ENCODE data around the gene CNGB1. TPM values are rescaled to one million over a fixed set of nuclear protein-coding genes. Genes with fewer than 3 reads are reported as not detected.

The CNGB1 gene
- total RNA-seq, 1 experiment from 2014 or later: not detected

DNA sequence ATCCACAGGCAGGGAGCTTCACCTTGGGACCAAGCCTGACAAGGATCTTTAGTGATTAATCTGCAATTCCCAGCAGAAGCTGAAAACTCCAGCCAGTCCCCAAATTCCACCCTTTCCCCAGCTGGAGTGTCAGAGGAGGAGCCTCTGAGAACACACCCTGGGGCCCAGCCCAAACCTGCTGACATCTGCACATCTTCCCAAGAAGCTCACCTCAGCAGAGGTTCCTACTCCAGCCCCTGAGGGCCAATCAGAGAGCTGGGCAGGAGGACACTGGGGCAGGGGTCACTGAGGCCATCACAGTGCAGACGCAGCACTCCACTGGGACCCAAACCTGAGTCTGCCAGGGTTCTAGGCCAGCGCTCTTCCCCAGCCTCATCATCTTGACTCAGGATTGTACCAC, 44.9 kb downstream of the CNGB1 start:
- intact Hi-C loops (cut with micrococcal nuclease; ENCODE audit: unreplicated experiment): no loop called here
- no peak overlapping the region for H3K4me3 ChIP-seq (ENCODE audit: low read depth, low read length, poor library complexity, severe bottlenecking)
- ChIA-PET POLR2A (ENCODE audit: low non-redundant PET) (no interaction called here), CTCF (no interaction called here)
- TF ChIP-seq, protein P1, sequence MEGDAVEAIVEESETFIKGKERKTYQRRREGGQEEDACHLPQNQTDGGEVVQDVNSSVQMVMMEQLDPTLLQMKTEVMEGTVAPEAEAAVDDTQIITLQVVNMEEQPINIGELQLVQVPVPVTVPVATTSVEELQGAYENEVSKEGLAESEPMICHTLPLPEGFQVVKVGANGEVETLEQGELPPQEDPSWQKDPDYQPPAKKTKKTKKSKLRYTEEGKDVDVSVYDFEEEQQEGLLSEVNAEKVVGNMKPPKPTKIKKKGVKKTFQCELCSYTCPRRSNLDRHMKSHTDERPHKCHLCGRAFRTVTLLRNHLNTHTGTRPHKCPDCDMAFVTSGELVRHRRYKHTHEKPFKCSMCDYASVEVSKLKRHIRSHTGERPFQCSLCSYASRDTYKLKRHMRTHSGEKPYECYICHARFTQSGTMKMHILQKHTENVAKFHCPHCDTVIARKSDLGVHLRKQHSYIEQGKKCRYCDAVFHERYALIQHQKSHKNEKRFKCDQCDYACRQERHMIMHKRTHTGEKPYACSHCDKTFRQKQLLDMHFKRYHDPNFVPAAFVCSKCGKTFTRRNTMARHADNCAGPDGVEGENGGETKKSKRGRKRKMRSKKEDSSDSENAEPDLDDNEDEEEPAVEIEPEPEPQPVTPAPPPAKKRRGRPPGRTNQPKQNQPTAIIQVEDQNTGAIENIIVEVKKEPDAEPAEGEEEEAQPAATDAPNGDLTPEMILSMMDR (conservative IDR thresholded peaks at IDR 0.05; ENCODE audit: low read depth, low read length): no peak
- TF ChIP-seq EZH2 (IDR thresholded peaks at IDR 0.05; ENCODE audit: borderline replicate concordance, low read depth, low read length, poor library complexity, severe bottlenecking): no peak
- no peaks in the 10 kb centered on the region for H3K9me3 ChIP-seq (ENCODE audit: low read depth, low read length, poor library complexity, severe bottlenecking)
- H3K27ac ChIP-seq (ENCODE audit: low read depth, low read length, poor library complexity, severe bottlenecking): no peak overlapping the region
- no TSS peak for BruUV-seq (replicated peaks)
- H3K36me3 ChIP-seq (ENCODE audit: insufficient read depth, low read length, poor library complexity, severe bottlenecking): no peaks in the 10 kb centered on the region
- H3K4me1 ChIP-seq (ENCODE audit: insufficient read depth, low read length, poor library complexity, severe bottlenecking): no peaks in the 10 kb centered on the region
- no peak for DNase-seq (ENCODE audit: low spot score)
- no peaks in the 10 kb centered on the region for H3K27me3 ChIP-seq (replicated peaks; ENCODE audit: insufficient read depth, low read depth, low read length, poor library complexity)

DNA sequence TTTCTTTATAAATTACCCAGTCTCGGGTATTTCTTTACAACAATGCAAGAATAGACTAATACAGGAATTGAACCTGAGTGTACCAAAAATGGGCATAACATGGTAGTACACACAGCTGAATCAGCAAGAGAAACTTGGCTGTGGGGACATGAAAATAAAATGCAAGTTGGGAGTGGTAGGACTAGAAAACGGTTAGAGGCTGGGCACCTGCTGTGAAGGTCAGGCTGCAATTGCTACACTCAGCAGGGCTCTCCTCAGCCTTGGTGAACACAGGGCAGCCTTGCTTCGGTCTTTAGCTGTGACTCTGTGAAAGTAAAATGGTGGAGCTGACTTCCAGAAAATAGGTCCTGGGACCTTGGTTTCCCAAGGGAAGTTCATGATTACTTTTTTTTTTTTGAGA, 45.6 kb downstream of the CNGB1 start:
- Histone ChIP-seq H3K36me3 (ENCODE audit: insufficient read depth, low read length, poor library complexity, severe bottlenecking) (no peaks in the 10 kb centered on the region), H3K9me3 (ENCODE audit: low read depth, low read length, poor library complexity, severe bottlenecking) (no peaks in the 10 kb centered on the region), H3K27ac (ENCODE audit: low read depth, low read length, poor library complexity, severe bottlenecking) (no peak overlapping the region), H3K4me3 (ENCODE audit: low read depth, low read length, poor library complexity, severe bottlenecking) (no peak overlapping the region), H3K4me1 (ENCODE audit: insufficient read depth, low read length, poor library complexity, severe bottlenecking) (no peaks in the 10 kb centered on the region), H3K27me3 (replicated peaks; ENCODE audit: insufficient read depth, low read depth, low read length, poor library complexity) (no peaks in the 10 kb centered on the region)
- ChIA-PET POLR2A (ENCODE audit: low non-redundant PET) (no interaction called here), CTCF (no interaction called here)
- no peak for TF ChIP-seq EZH2 (IDR thresholded peaks at IDR 0.05; ENCODE audit: borderline replicate concordance, low read depth, low read length, poor library complexity, severe bottlenecking)
- TF ChIP-seq, protein P1 (conservative IDR thresholded peaks at IDR 0.05; ENCODE audit: low read depth, low read length): no peak
- no TSS peak for BruUV-seq (replicated peaks)
- intact Hi-C loops (cut with micrococcal nuclease; ENCODE audit: unreplicated experiment): no loop called here
- no peak for DNase-seq (ENCODE audit: low spot score)

DNA sequence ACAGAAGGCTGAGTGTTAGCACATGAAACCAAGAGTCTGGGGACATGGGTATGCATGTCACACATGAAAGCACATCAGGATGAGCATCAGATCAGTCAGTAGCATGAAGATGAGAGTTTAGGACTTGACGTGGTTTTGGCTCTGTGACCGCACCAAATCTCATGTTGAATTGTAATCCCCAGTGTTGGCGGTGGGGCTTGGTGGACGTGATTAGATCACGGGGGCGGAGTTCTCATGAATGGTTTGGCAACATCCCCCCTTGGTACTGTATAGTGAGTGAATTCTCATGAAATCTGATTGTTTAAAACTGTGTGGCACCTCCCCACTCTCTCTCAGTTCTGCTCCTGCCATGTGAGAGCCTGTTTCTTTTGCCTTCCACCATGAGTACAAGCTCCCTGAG, 46.4 kb downstream of the CNGB1 start:
- intact Hi-C loops (cut with micrococcal nuclease; ENCODE audit: unreplicated experiment): no loop called here
- no peaks in the 10 kb centered on the region for H3K4me1 ChIP-seq (ENCODE audit: insufficient read depth, low read length, poor library complexity, severe bottlenecking)
- TF ChIP-seq, protein P1 (conservative IDR thresholded peaks at IDR 0.05; ENCODE audit: low read depth, low read length): no peak
- no peak for TF ChIP-seq EZH2 (IDR thresholded peaks at IDR 0.05; ENCODE audit: borderline replicate concordance, low read depth, low read length, poor library complexity, severe bottlenecking)
- DNase-seq (ENCODE audit: low spot score): no peak
- no TSS peak for BruUV-seq (replicated peaks)
- ChIA-PET CTCF (no interaction called here), POLR2A (ENCODE audit: low non-redundant PET) (no interaction called here)
- H3K4me3 ChIP-seq (ENCODE audit: low read depth, low read length, poor library complexity, severe bottlenecking): no peak overlapping the region
- H3K36me3 ChIP-seq (ENCODE audit: insufficient read depth, low read length, poor library complexity, severe bottlenecking): no peaks in the 10 kb centered on the region
- no peaks in the 10 kb centered on the region for H3K27me3 ChIP-seq (replicated peaks; ENCODE audit: insufficient read depth, low read depth, low read length, poor library complexity)
- no peaks in the 10 kb centered on the region for H3K9me3 ChIP-seq (ENCODE audit: low read depth, low read length, poor library complexity, severe bottlenecking)
- H3K27ac ChIP-seq (ENCODE audit: low read depth, low read length, poor library complexity, severe bottlenecking): no peak overlapping the region

Measured in A673 (cell line).